WTC11 (cell line): Measurements from ENCODE around the gene CNBP. TPM values are rescaled to one million over a fixed set of nuclear protein-coding genes. Genes with fewer than 3 reads are reported as not detected.

Source experiments
- ATAC-seq: fragments of 200-7000 bp; cut with Tn5 transposase; 2 replicates; pipeline ENCODE4 v1.10.0; 2021; ENCODE audit warnings: mild to moderate bottlenecking, moderate library complexity
- CTCF ChIA-PET: fragments of 300-600 bp; sonication (Branson Sonifier 250); formaldehyde crosslinking; loops from one replicate; lab custom pipeline; 2021; ENCODE audit warnings: antibody characterized with exemption; lab: Charles Lee
- POLR2A ChIA-PET: fragments of 350-600 bp; sonication (Branson Sonifier 250); formaldehyde crosslinking; loops from one replicate; lab custom pipeline; 2021; ENCODE audit warnings: antibody characterized with exemption; lab: Charles Lee
- DNase-seq: peaks from one replicate; pipeline ENCODE4 v3.0.0; 2021; ENCODE audit warnings: low spot score
- H3K27ac Mint-ChIP-seq: 2 replicates; pipeline ENCODE4 v1.8.0; 2021; ENCODE audit warnings: mixed read lengths
- H3K27me3 Mint-ChIP-seq: 2 replicates; pipeline ENCODE4 v1.8.0; 2021; ENCODE audit warnings: low read depth, mild to moderate bottlenecking, moderate library complexity, mixed read lengths
- H3K36me3 Mint-ChIP-seq: 2 replicates; pipeline ENCODE4 v1.8.0; 2021; ENCODE audit warnings: mixed read lengths
- H3K4me1 Mint-ChIP-seq: 2 replicates; pipeline ENCODE4 v1.8.0; 2022; ENCODE audit warnings: mixed read lengths
- H3K4me3 Mint-ChIP-seq: 2 replicates; pipeline ENCODE4 v1.8.0; 2021; ENCODE audit warnings: mild to moderate bottlenecking, moderate library complexity, mixed read lengths
- H3K9me3 Mint-ChIP-seq: 2 replicates; pipeline ENCODE4 v1.8.0; 2021; ENCODE audit warnings: mixed read lengths
- ATF6 ChIP-seq: sonication (generic); formaldehyde crosslinking; IDR thresholded peaks from 2 replicates; pipeline ENCODE4 v1.8.1; 2023; ENCODE audit warnings: mild to moderate bottlenecking, missing genetic modification reagents
- ESRRA ChIP-seq: sonication (generic); formaldehyde crosslinking; IDR thresholded peaks from 2 replicates; pipeline ENCODE4 v1.8.1; 2022; ENCODE audit warnings: mild to moderate bottlenecking, missing genetic modification reagents, borderline replicate concordance
- FOXP1 ChIP-seq: sonication (generic); formaldehyde crosslinking; IDR thresholded peaks from 2 replicates; pipeline ENCODE4 v1.8.0; 2022; ENCODE audit warnings: missing genetic modification reagents, mild to moderate bottlenecking, moderate library complexity, borderline replicate concordance
- HMGA2 ChIP-seq: fragments of 250-450 bp; sonication (Bioruptor Pico); IDR thresholded peaks from 2 replicates; pipeline ENCODE4 v1.4.0; 2021; ENCODE audit warnings: mild to moderate bottlenecking, moderate library complexity
- JUN ChIP-seq: sonication (generic); formaldehyde crosslinking; IDR thresholded peaks from 2 replicates; pipeline ENCODE4 v1.8.0; 2023; ENCODE audit warnings: mild to moderate bottlenecking, missing genetic modification reagents
- KAT7 ChIP-seq: sonication (generic); formaldehyde crosslinking; IDR thresholded peaks from 2 replicates; pipeline ENCODE4 v1.8.1; 2023; ENCODE audit warnings: missing genetic modification reagents, mild to moderate bottlenecking, borderline replicate concordance
- MYBL2 ChIP-seq: sonication (generic); formaldehyde crosslinking; IDR thresholded peaks from 2 replicates; pipeline ENCODE4 v1.8.1; 2023; ENCODE audit warnings: mild to moderate bottlenecking, moderate library complexity, missing genetic modification reagents
- NR3C1 ChIP-seq: sonication (generic); formaldehyde crosslinking; conservative IDR thresholded peaks from 2 replicates; pipeline ENCODE4 v1.8.1; 2023; ENCODE audit warnings: low read depth, mild to moderate bottlenecking, missing genetic modification reagents
- OVOL2 ChIP-seq: fragments of 250-450 bp; sonication (Bioruptor Pico); IDR thresholded peaks from 2 replicates; pipeline ENCODE4 v1.9.0; 2021; ENCODE audit warnings: mild to moderate bottlenecking, borderline replicate concordance
- PREB ChIP-seq: sonication (generic); formaldehyde crosslinking; IDR thresholded peaks from 2 replicates; pipeline ENCODE4 v1.8.1; 2022; ENCODE audit warnings: mild to moderate bottlenecking, missing genetic modification reagents, moderate library complexity, borderline replicate concordance
- PRRX2 ChIP-seq: fragments of 250-450 bp; sonication (Bioruptor Pico); IDR thresholded peaks from 2 replicates; pipeline ENCODE4 v1.8.0; 2021; ENCODE audit warnings: mild to moderate bottlenecking
- RELA ChIP-seq: sonication (generic); formaldehyde crosslinking; IDR thresholded peaks from 2 replicates; pipeline ENCODE4 v1.8.1; 2022; ENCODE audit warnings: missing genetic modification reagents, mild to moderate bottlenecking, borderline replicate concordance
- SOX15 ChIP-seq: fragments of 250-450 bp; sonication (Bioruptor Pico); IDR thresholded peaks from 2 replicates; pipeline ENCODE4 v1.9.0; 2021; ENCODE audit warnings: mild to moderate bottlenecking
- TEAD1 ChIP-seq: sonication (generic); formaldehyde crosslinking; IDR thresholded peaks from 2 replicates; pipeline ENCODE4 v1.8.0; 2022; ENCODE audit warnings: mild to moderate bottlenecking, missing genetic modification reagents
- USF2 ChIP-seq: sonication (generic); formaldehyde crosslinking; IDR thresholded peaks from 2 replicates; pipeline ENCODE4 v1.8.1; 2023; ENCODE audit warnings: mild to moderate bottlenecking, missing genetic modification reagents, moderate library complexity
- ZNF121 ChIP-seq: sonication (generic); formaldehyde crosslinking; IDR thresholded peaks from 2 replicates; pipeline ENCODE4 v1.8.0; 2023; ENCODE audit warnings: missing genetic modification reagents
- total RNA-seq: library from RNA; stranded (reverse); gene quantifications from 3 replicates; pipeline ENCODE4 v1.2.3, GENCODE V29; 2021
- TF ChIP-seq, protein P1 (sequence below): fragments of 250-450 bp; sonication (Bioruptor Pico); IDR thresholded peaks from 2 replicates; pipeline ENCODE4 v2.1.2; 2022; ENCODE audit warnings: mild to moderate bottlenecking, moderate library complexity
- TF ChIP-seq, protein P2 (sequence below): sonication (generic); formaldehyde crosslinking; IDR thresholded peaks from 2 replicates; pipeline ENCODE4 v1.8.0; 2022; ENCODE audit warnings: mild to moderate bottlenecking, missing genetic modification reagents
- TF ChIP-seq, protein P3 (sequence below): sonication (generic); formaldehyde crosslinking; IDR thresholded peaks from 2 replicates; pipeline ENCODE4 v1.8.0; 2022; ENCODE audit warnings: missing genetic modification reagents
- TF ChIP-seq, protein P4 (sequence below): sonication (generic); formaldehyde crosslinking; IDR thresholded peaks from 2 replicates; pipeline ENCODE4 v1.8.1; 2022; ENCODE audit warnings: mild to moderate bottlenecking, moderate library complexity, missing genetic modification reagents

The CNBP gene
- total RNA-seq, 1 experiment from 2014 or later, result 329 TPM

- TF ChIP-seq ATF6 (CRISPR knock-in tag) (no peak), SOX15 (CRISPR knock-in tag) (no peak), USF2 (CRISPR knock-in tag) (no peak)
- TF ChIP-seq, protein P1, sequence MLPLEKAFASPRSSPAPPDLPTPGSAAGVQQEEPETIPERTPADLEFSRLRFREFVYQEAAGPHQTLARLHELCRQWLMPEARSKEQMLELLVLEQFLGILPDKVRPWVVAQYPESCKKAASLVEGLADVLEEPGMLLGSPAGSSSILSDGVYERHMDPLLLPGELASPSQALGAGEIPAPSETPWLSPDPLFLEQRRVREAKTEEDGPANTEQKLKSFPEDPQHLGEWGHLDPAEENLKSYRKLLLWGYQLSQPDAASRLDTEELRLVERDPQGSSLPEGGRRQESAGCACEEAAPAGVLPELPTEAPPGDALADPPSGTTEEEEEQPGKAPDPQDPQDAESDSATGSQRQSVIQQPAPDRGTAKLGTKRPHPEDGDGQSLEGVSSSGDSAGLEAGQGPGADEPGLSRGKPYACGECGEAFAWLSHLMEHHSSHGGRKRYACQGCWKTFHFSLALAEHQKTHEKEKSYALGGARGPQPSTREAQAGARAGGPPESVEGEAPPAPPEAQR (CRISPR knock-in tag), result no peak
Observed at GRCh38 chr3:129218742-129219141, 35.0 kb upstream of the CNBP start (continued).

GRCh38 chr3:129213238-129213637 is 29.5 kb upstream of the CNBP start:
- H3K27me3 Mint-ChIP-seq, result no peaks in the 10 kb centered on the region
- ATAC-seq, result no peak
- CTCF ChIA-PET, result no interaction called here
- TF ChIP-seq, protein P2, sequence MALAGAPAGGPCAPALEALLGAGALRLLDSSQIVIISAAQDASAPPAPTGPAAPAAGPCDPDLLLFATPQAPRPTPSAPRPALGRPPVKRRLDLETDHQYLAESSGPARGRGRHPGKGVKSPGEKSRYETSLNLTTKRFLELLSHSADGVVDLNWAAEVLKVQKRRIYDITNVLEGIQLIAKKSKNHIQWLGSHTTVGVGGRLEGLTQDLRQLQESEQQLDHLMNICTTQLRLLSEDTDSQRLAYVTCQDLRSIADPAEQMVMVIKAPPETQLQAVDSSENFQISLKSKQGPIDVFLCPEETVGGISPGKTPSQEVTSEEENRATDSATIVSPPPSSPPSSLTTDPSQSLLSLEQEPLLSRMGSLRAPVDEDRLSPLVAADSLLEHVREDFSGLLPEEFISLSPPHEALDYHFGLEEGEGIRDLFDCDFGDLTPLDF (CRISPR knock-in tag), result no peak
- TF ChIP-seq PRRX2 (no peak), MYBL2 (CRISPR knock-in tag) (no peak), HMGA2 (CRISPR knock-in tag) (no peak), ESRRA (CRISPR knock-in tag) (no peak)
- TF ChIP-seq, all 79 proteins: peak for 0
- Mint-ChIP-seq H3K4me3 (no peak overlapping the region), H3K36me3 (no peaks in the 10 kb centered on the region), H3K9me3 (no peaks in the 10 kb centered on the region), H3K27ac (no peak overlapping the region), H3K4me1 (no peaks in the 10 kb centered on the region)
- POLR2A ChIA-PET, result no interaction called here
- no peak for DNase-seq

GRCh38 chr3:129211772-129212171 is 28.1 kb upstream of the CNBP start:
- Mint-ChIP-seq H3K4me3 (no peak overlapping the region), H3K36me3 (no peaks in the 10 kb centered on the region), H3K27ac (no peak overlapping the region), H3K4me1 (no peaks in the 10 kb centered on the region), H3K9me3 (no peaks in the 10 kb centered on the region), H3K27me3 (no peaks in the 10 kb centered on the region)
- ChIA-PET CTCF (no interaction called here), POLR2A (interaction anchor here (0.9 kb wide), 1 partner anchor 49 kb away, joined by 5 read pairs; no protein-coding TSS in a partner anchor)
- DNase-seq (no peak), ATAC-seq (no peak)
- TF ChIP-seq PREB (no peak), FOXP1 (CRISPR knock-in tag) (no peak), JUN (no peak), TEAD1 (CRISPR knock-in tag) (no peak), NR3C1 (CRISPR knock-in tag) (no peak), KAT7 (CRISPR knock-in tag) (no peak), OVOL2 (CRISPR knock-in tag) (no peak), ZNF121 (no peak), RELA (CRISPR knock-in tag) (no peak)
- TF ChIP-seq, protein P2 (CRISPR knock-in tag), result no peak
- TF ChIP-seq, protein P3, sequence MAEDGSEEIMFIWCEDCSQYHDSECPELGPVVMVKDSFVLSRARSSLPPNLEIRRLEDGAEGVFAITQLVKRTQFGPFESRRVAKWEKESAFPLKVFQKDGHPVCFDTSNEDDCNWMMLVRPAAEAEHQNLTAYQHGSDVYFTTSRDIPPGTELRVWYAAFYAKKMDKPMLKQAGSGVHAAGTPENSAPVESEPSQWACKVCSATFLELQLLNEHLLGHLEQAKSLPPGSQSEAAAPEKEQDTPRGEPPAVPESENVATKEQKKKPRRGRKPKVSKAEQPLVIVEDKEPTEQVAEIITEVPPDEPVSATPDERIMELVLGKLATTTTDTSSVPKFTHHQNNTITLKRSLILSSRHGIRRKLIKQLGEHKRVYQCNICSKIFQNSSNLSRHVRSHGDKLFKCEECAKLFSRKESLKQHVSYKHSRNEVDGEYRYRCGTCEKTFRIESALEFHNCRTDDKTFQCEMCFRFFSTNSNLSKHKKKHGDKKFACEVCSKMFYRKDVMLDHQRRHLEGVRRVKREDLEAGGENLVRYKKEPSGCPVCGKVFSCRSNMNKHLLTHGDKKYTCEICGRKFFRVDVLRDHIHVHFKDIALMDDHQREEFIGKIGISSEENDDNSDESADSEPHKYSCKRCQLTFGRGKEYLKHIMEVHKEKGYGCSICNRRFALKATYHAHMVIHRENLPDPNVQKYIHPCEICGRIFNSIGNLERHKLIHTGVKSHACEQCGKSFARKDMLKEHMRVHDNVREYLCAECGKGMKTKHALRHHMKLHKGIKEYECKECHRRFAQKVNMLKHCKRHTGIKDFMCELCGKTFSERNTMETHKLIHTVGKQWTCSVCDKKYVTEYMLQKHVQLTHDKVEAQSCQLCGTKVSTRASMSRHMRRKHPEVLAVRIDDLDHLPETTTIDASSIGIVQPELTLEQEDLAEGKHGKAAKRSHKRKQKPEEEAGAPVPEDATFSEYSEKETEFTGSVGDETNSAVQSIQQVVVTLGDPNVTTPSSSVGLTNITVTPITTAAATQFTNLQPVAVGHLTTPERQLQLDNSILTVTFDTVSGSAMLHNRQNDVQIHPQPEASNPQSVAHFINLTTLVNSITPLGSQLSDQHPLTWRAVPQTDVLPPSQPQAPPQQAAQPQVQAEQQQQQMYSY (CRISPR knock-in tag), result no peak
- TF ChIP-seq, protein P4, sequence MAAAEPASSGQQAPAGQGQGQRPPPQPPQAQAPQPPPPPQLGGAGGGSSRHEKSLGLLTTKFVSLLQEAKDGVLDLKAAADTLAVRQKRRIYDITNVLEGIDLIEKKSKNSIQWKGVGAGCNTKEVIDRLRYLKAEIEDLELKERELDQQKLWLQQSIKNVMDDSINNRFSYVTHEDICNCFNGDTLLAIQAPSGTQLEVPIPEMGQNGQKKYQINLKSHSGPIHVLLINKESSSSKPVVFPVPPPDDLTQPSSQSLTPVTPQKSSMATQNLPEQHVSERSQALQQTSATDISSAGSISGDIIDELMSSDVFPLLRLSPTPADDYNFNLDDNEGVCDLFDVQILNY (CRISPR knock-in tag), result no peak
